GM12891 (cell line): Measurements from ENCODE around the gene CNNM2.

ENCODE experiments used
- POLR2A ChIP-seq: IDR thresholded peaks from 2 replicates; pipeline ENCODE4 v1.6.1; 2011; ENCODE audit warnings: low read depth, low read length, control low read depth
- POLR2AphosphoS5 ChIP-seq: IDR thresholded peaks from 2 replicates; pipeline ENCODE4 v1.6.1; 2011; ENCODE audit warnings: low read depth, low read length, control low read depth
- TAF1 ChIP-seq: IDR thresholded peaks from 2 replicates; pipeline ENCODE4 v1.6.1; 2011; ENCODE audit warnings: low read depth, low read length, control low read depth

GRCh38 chr10:103114876-103115275, 196.8 kb downstream of the CNNM2 start:
- TF ChIP-seq POLR2A (no peak), POLR2AphosphoS5 (no peak), TAF1 (no peak)
